HG02759 (cell line): ENCODE measurements around the gene NAGLU.
A peak's percentile ranks its signal among the peaks of the same experiment; 100 is the strongest.

ENCODE experiments used
- ATAC-seq: cut with Tn5 transposase; IDR thresholded peaks from one replicate; pipeline ENCODE4 v1.9.1; 2021; ENCODE audit warnings: mild to moderate bottlenecking, moderate library complexity; ENCODE audit not compliant: unreplicated experiment

The NAGLU gene

DNA sequence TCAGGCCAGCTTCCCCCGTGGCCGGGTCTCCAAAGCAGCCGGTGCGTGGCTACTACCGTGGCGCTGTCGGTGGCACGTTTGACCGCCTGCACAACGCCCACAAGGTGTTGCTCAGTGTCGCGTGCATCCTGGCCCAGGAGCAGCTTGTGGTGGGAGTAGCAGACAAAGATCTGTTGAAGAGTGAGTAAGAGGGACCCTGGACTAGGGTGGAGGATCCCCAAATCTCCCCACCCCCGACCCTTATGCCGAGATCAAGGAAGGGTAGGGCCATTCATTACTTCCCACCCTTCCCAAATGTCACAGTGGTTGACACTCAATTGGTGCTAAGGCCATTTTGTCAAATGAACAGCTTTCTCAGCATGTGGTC is 27.1 kb downstream of the NAGLU start:
- no peak for ATAC-seq

DNA sequence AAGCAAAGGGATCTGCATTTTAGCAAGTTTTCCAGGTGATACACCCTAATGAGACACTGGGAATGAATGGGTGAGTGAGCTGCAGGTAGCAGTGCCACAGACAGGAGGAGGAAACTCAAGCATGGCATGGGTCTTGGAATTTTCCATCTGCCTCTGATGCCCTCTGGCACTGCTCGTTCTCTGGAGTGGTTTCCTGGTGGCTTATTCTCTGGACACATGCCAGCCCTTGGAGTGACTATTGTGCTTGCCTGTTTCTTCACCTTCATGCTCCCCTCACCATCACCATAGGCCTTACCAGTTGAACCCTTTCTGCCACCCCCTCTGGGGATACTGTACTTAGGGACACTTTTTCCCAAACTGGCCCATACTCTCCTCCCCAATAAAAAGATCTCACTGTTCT is 27.5 kb downstream of the NAGLU start:
- no peak for ATAC-seq

DNA sequence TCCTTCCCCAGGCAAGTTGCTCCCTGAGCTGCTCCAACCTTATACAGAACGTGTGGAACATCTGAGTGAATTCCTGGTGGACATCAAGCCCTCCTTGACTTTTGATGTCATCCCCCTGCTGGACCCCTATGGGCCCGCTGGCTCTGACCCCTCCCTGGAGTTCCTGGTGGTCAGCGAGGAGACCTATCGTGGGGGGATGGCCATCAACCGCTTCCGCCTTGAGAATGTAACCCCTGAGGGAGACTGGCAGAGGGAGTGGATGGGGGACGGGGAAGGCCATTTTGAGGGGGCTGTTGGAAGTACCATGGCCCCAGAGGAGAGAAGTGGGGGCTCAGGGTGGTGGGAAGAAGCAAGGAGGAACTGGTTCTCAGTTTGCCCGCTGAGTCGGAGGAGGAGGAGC is 27.9 kb downstream of the NAGLU start:
- no peak for ATAC-seq

DNA sequence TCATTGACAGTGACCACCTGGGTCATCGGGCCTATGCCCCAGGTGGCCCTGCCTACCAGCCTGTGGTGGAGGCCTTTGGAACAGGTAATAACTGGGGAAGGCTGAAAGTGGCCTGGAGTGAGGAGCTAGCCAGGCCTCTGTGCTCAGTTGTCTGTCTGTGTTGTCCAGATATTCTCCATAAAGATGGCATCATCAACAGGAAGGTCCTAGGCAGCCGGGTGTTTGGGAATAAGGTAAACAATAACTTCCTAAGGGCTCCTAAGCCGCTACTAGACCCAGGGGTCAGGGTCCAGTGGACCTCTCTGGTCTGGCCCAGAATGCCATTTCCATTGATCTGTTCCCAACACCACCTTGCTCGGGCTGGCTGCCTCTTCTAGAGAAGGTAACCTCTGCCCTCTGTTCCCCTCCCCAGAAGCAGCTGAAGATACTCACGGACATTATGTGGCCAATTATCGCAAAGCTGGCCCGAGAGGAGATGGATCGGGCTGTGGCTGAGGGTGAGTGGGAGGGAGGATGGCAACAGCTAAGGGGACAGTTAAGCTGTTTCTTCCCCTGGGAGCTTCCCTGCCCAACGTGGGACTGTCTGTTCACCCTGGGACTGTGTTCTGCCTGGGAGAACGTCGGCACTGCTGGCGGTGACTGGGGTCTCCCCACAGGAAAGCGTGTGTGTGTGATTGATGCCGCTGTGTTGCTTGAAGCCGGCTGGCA is 28.9 kb downstream of the NAGLU start:
- no peak for ATAC-seq

DNA sequence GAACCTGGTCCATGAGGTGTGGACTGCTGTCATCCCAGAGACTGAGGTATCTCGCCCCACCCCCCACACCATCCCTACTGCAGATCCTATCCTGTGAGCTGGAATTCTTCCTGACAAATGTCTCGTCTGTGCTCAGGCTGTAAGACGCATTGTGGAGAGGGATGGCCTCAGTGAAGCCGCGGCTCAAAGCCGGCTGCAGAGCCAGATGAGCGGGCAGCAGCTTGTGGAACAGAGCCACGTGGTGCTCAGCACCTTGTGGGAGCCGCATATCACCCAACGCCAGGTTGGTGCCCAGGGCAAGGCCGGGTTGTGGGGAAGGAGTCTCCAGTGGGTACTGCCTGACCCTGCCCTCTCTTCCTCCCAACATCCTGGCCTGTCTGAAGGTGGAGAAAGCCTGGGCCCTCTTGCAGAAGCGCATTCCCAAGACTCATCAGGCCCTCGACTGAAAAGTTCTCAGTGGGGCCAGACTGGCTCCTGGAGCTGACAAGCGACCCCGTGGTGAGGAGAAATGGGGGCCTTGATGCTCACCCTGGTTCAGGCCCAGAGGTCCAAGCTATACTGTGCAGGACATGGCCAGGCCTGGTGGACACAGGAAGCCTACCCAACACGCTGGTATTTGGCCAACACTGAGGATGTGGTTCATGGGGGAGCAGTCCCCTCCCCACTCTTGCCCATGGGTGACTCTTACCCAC is 29.6 kb downstream of the NAGLU start:
- ATAC-seq = no peak

DNA sequence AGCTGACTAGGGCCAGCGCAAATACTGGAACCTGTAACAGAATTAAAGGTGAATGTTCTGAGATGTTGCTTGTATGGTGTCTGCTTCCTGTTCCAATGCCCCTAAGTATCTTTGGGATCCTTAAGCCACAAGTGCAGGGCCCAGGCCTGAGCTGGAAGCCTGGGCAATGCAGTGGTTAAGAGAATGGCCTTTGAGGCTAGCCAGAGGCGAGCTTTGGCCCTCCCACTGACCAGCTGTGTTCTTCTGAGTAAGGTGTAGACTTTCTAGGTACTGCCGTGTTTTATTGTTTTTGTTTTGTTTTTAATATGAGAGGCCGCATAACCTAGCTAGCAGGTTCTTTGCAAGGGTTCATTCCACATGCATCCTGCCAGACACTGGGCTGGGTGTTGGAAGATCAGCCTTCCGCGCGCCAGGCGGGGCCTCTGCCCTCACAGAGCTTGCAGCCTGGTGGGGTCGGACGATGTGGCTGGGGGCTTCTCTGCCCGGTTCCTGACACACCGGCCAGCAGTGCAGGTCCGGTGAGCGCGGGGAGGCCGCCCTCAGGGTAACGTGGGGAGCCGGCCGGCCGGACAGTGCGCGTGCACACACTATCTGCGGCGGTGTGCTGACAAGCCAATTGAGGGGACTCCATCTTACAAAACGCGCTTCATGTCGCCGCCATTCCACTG is 30.3 kb downstream of the NAGLU start:
- no peak for ATAC-seq

DNA sequence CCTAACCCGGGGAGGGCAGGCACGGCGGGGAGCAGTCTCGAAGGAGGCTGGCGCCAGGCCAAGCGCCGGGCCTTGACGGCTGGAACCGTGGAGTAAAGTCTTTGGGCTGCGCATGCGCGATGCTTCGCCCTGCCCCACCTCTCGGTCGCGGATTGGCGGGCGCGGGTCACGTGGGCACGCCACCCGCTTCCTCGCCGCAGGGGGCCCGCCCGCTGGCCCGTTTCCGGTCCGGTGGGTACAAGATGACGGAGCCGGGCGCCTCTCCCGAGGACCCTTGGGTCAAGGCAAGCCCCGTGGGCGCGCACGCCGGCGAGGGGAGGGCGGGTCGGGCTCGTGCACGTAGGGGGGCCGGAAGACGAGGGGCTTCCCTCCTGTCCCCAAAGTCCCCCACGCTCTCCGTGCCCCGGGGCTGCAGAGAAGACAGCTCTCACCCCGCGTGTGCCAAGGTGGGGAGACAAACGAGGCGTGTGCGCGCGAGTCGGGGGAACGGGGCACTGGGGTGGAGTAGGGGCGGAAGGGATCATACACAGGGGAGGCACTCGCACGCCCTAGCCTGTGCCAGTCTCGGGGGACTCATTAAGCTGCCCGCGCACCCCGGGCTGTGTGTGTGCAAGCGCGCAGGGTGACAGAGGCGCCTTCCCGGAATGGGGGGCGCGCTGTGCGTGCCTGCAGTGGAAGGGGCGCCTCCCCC is 31.0 kb downstream of the NAGLU start, which contains the start of gene MLX:
Gene MLX, plus strand, starts transcription at position 218 of the 691 bp plus-strand sequence. Its CDS starts 25 bp downstream, at position 243.
- peak; percentile 66 for ATAC-seq

DNA sequence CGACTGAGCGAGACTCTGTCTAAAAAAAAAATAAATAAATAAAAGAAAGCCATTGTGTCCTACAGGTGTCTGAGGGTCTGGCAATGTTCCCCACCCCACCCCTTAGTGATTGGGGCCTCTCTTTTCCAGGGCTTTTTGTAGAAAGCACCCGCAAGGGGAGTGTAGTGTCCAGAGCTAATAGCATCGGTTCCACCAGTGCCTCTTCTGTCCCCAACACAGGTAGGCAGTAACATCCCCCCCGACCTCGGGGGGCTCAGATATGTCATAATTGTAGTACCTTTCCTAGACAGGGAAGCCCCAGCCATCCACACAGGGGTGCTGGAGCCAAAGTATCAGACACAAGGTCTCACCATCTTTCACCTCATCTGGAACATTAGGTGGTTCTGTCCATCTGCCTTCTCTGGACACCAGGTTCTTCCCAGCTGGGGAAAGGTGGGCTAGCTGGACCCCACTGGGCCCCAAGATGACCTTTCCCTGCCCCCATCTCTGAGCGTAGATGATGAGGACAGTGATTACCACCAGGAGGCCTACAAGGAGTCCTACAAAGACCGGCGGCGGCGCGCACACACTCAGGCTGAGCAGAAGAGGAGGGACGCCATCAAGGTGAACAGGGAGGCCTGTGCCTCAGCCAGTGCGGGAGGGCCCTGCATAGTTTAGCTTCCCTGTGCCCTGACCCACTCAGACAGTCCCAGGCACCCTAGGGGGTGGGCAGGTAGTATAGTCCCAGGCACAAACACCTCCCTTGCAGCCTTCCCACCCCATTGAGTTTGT is 32.5 kb downstream of the NAGLU start:
- no peak for ATAC-seq

DNA sequence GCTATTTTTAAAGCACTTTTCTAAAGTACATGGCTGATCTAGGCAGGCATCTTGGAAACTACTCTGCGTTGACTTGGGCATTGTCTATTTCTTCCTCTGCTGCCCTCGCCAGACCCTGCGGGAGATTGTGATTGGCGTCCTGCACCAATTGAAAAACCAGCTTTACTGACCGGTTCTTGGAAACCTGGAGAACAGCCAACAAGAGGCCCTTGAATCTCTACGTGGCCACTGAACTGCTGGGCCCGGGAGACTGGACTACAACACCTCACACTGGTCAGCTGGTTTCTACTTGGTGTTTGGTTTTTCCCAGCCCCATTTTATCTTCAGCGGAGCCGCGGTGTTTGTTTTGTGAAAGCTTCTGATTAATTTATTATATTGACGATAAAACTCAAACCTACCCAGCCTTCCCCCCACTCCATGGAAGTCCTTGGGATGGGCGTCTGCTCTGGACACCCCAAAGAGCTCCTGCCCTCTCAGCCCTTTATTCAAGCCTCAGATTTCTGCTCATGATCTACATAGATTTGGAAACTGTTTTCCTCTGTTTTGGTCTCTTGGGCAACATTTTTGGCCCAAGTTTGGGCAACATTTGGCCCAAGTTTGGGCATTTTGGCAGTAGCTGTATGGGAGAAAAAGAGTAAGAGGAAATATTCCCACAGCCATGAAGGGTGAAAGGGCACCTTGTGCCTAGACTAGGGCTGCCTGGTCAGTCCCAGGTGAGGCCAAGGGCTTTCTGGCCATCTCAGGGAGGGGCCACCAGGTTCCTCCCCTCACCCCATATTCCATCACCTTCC is 35.6 kb downstream of the NAGLU start:
- ATAC-seq = no peak

DNA sequence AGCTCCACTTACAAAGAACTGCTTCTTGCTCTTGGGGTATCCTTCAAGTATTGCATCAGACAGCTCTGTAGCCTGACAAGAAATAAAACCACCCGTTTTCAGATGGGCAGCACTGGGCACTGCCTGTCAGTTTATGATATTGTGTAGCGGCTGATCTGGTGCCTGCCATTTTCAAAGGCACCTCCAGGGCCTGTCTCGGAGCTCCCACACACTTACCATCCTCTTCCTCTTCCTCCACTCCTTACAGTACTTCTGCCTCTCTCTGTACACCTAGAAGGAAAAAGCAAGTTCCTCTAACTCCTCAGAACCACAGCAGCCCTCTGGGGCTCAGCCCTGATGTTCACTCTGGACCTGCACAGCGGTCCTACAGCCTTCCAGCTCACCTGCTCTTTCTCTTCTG is 37.1 kb downstream of the NAGLU start:
- ATAC-seq = no peak

DNA sequence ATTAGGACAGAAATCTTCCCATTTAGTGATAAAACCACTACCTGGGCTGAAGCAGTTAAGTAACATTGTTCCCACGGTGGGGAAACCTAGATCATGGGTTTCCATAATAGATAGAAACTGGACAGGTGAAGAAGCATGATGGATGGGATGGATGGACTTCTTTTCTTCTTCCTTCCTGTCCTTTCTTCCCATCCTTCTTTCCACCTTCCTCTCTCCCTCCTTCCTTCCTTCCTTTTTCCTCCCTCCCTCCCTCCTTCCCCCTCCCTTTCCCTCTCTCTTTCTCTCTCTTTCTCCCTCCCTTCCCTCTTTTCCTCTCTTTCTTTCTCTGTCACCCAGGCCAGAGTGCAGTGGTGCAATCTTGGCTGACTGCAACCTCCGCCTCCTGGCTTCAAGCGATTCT is 38.4 kb downstream of the NAGLU start:
- ATAC-seq = no peak

DNA sequence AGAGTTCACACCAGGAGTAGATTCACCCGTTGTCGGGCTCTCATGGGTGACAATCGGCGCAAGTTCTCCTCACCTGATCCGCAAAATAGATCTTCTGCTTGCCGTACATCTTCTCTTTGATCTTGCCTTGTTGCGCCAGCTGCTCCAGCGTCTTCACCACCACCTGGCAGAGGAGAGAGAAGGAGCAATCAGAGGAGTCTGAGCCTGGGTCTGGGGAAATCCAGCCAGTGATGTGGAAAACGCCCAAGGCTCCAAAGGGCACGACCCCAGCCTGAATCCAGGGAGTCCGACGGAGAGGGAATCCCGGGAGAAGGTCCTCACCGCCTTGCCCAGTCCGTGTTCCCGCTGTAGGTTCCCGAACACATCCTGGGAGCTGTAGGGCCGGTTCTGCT is 41.1 kb downstream of the NAGLU start:
- ATAC-seq = no peak

DNA sequence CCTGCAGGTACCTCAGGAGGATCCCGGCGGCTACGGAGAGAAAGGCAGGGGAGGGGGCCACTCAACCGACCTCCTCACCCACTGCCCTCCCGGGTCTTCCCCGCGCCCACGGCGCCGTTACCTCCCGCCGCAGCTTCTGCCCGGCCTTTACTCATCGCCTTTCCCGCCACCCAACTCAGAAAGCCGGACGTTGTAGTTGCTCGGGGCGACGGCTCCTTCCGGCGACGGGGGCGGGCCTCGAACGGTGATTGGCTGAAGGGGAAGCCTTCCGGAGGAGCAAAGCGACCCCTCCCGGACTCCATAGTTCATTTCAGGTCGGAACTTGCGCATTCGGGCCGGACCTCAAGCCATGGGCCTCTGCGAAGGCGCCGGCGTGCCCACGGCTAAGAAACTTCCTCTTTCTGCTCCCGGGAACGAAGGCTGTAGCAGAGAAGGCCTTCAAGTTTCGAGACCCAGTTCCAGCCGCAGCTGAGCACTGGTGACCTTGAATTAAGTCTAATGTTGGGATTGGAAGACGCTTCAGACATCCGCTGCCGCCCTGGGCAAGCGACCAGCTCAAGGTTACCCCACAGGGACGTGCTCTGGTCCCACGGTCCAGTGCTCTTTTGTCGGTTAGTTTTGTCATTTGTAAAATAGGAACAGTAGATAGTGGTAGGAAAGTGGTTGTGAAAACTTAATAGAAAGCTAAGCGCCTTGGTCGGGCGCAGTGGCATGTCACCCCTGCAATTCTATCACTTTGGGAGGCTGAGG is 41.7 kb downstream of the NAGLU start, which contains the start of gene PSMC3IP:
Gene PSMC3IP, minus strand, starts transcription at position 198 of the 750 bp plus-strand sequence. Its CDS starts 43 bp downstream, at position 155.
- peak; percentile 70 for ATAC-seq

DNA sequence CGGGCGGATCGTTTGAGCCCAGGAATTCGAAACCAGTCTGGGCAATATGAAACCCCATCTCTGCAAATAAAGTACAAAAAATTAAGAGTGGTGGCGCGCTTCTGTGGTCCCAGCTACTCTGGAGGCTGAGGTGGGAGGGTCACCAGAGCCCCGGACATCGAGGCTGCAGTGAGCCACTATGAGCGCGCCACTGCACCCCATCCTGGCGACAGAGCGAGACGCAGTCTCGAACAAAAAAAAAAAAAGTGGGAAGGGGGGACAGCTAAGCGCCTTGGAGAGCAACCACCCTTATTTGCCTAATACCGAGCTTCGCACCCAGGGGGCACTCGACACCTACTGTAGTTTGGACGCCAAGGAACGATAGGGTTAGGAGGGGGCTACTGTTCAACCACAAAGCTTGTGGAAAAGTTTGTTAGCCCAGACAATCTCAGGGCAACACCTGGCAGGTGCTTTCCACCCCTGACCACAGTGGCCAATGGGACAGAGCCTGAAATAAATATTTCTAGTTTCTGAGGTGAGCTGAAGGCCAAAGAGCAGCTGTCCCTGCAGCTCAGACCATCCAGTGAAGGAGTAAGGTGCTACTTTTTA is 42.3 kb downstream of the NAGLU start:
- ATAC-seq = peak; percentile 65

DNA sequence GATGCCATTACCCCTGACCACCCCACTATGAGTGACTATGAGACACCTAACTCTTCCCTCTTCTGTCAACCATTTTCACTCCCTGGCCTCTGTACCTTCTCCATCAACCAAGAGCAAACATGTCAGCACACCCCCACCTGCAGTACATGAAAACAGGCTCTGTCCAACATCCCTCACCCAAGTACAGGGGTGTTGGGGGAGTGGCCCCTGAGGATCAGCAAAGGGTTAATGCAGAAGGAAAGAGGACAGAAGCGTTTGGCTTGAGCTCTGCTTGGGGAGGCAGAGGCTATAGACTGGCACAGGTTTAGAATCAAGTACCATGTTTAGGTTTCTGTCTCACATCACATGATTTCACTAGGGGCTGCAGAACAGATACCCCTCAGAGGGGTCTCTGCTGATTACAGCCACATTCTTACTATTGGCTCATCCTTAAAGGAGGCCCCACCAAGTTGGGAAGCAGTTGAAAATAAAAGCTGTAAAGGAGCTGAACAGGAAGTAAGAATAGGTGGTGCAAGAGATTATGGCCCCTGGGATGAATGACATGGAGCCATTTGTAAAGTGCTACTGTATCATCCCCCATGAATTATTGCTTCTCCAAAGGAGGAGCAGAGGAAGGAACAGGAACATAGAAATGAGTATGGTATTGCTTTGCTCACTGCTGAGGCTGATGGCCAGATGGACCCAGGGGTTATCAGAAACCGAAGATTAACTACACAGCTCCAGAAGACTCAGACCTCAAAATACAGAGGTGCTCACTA is 43.9 kb downstream of the NAGLU start:
- ATAC-seq = no peak

DNA sequence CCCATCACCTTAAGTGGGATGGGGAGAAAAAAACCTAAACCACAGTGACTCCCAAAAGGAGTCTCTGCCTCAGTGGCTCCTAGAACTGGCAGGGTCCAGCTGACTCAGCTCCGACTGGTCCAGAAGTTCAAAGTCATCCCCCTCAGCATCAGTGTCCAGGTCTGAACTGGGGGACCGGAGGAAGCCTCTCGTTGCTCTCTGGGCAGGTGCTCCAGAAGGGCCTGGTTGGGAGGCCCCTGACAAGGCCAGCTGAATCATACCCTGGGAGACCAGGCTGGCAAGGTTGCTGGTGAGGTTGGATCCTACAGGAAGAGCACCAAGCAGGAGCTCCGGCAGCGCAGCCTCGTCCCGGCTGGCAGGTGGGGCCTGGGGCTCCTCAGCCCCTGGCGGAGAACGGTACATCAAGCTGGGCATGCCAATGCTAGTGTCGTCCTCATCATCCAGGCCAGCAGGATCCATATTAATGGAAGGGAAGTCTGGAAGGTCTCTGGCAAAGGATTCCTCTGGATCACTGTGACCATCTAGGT is 45.8 kb downstream of the NAGLU start:
- ATAC-seq = no peak

DNA sequence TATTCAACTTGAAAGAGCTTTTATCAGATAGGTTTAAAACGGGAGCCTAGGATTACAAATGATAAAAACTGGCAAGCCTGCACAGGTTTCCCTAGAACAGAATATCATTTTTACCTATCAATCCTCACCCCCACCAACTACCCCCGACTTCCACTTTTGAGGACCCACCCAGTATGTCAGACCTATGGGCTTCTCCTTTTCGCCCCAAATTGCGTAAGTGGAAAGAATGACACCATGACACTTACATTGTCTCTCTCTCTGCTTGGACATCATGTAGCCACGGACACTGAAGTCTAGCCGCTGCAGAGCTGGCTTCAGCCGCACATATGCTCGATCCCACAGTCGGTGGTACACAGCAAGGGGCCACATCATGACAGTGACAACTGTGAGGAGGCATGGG is 48.8 kb downstream of the NAGLU start:
- no peak for ATAC-seq

DNA sequence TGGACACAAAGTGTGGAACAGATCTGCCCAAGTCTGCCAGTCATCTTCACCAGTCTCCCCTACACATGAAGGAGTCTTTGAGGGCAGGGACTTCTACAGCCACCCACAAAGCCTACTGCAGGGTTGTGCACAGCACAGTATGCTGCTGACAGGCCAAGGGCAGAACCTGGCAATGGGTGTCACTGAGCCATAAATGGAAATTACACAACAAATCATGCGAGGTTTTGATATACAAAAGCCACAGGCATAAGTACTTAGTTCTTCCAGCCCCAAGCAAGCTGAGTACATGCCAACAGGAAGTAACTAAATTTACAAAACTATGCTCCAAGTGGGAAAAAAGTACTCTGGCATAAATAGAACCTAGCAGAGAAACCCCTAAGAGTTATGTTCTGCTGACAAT is 49.3 kb downstream of the NAGLU start:
- ATAC-seq = no peak
